Ovary (tissue), 3 donors: ENCODE data around the gene SPDYA.

ENCODE experiments used
- POLR2A ChIP-seq: fragments of 450-650 bp; IDR thresholded peaks from one replicate; pipeline ENCODE4 v1.6.1; 2017; ENCODE audit warnings: antibody characterized with exemption, mild to moderate bottlenecking, moderate library complexity
- TF ChIP-seq, protein P1 (sequence below), 3 donors: fragments of 450-650 bp in 2 of 3; fragments of 200-600 bp in 1 of 3; IDR thresholded peaks; one replicate each; pipeline versions ENCODE4 v1.5.1 to v1.8.0; 2016 to 2022; ENCODE audit warnings: antibody characterized with exemption in 3 of 3, mild to moderate bottlenecking in 1 of 3
- donor health status: DM: no; HTN: no; CAD: no.

DNA sequence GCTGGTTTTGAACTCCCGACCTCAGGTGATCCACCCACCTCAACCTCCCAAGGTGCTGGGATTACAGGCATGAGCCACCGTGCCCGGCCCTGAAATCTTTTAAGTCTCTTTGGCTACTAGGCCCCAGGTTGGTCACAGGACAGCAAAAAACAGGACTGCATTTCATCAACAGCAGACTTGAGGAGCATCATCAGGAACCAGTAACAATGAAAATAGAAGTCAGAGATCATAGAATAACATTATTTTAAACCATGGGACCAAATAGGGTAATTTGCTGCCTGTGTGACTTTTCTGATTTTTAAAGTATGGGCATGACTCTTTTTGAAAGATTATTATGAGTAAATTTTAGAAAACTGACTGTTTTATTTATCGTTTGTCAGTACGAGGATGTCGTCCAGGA lies 34.2 kb upstream of the SPDYA start:
- TF ChIP-seq POLR2A = no peak
- TF ChIP-seq, protein P1, sequence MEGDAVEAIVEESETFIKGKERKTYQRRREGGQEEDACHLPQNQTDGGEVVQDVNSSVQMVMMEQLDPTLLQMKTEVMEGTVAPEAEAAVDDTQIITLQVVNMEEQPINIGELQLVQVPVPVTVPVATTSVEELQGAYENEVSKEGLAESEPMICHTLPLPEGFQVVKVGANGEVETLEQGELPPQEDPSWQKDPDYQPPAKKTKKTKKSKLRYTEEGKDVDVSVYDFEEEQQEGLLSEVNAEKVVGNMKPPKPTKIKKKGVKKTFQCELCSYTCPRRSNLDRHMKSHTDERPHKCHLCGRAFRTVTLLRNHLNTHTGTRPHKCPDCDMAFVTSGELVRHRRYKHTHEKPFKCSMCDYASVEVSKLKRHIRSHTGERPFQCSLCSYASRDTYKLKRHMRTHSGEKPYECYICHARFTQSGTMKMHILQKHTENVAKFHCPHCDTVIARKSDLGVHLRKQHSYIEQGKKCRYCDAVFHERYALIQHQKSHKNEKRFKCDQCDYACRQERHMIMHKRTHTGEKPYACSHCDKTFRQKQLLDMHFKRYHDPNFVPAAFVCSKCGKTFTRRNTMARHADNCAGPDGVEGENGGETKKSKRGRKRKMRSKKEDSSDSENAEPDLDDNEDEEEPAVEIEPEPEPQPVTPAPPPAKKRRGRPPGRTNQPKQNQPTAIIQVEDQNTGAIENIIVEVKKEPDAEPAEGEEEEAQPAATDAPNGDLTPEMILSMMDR (IDR thresholded peaks at IDR 0.05) = no peak
